Esophagus (tissue), 2 donors: ENCODE measurements around the gene KCNJ6. TPM values are rescaled to one million over a fixed set of nuclear protein-coding genes. Genes with fewer than 3 reads are reported as not detected.

Experiments used
- H3K27ac ChIP-seq, 2 donors: one replicate each; pipeline ENCODE4 v1.5.1; 2013; ENCODE audit warnings: low read depth in 2 of 2, mild to moderate bottlenecking in 2 of 2, inconsistent platforms in 1 of 2, low read length in 1 of 2, moderate library complexity in 1 of 2
- H3K27me3 ChIP-seq, 2 donors: one replicate each; pipeline ENCODE4 v1.6.1; 2013; ENCODE audit warnings: low read length in 2 of 2, control low read depth in 1 of 2, mild to moderate bottlenecking in 1 of 2; ENCODE audit not compliant: insufficient read depth in 2 of 2, control insufficient read depth in 1 of 2
- H3K36me3 ChIP-seq, 2 donors: one replicate each; pipeline ENCODE4 v1.6.1; 2013; ENCODE audit warnings: low read length in 1 of 2; ENCODE audit not compliant: control insufficient read depth in 2 of 2, insufficient read depth in 2 of 2
- H3K4me1 ChIP-seq, 2 donors: one replicate each; pipeline ENCODE4 v1.6.1; 2013; ENCODE audit warnings: low read length in 1 of 2; ENCODE audit not compliant: control insufficient read depth in 2 of 2, insufficient read depth in 2 of 2
- H3K4me3 ChIP-seq, 2 donors: one replicate each; pipeline ENCODE4 v1.5.1; 2013; ENCODE audit warnings: low read length in 2 of 2, mild to moderate bottlenecking in 2 of 2, low read depth in 1 of 2, moderate library complexity in 1 of 2
- H3K9me3 ChIP-seq, 2 donors: one replicate each; pipeline ENCODE4 v1.6.1; 2013; ENCODE audit warnings: mild to moderate bottlenecking in 2 of 2, low read depth in 1 of 2, low read length in 1 of 2, moderate library complexity in 1 of 2; ENCODE audit not compliant: control insufficient read depth in 2 of 2, insufficient read depth in 1 of 2
- WGBS, 2 donors: extraction: QIAGEN DNeasy Blood & Tissue Kit; methylation state at CpG; one replicate each; pipeline ENCODE4 v1.1.7; 2013; 5-methylcytosine and 5-hydroxymethylcytosine counted together
- polyA plus RNA-seq, 2 donors: library from polyadenylated mRNA; stranded (reverse); fragments of 200-250 nt; gene quantifications; one replicate each; pipeline ENCODE4 v1.2.3, GENCODE V29; 2013
- donor health status: healthy with polysubstance abuse.
- donor health status: Bipolar disorder and iron deficiency.

KCNJ6 gene
- polyA plus RNA-seq, 2 donors: under 0.01 TPM; not detected in 1

DNA sequence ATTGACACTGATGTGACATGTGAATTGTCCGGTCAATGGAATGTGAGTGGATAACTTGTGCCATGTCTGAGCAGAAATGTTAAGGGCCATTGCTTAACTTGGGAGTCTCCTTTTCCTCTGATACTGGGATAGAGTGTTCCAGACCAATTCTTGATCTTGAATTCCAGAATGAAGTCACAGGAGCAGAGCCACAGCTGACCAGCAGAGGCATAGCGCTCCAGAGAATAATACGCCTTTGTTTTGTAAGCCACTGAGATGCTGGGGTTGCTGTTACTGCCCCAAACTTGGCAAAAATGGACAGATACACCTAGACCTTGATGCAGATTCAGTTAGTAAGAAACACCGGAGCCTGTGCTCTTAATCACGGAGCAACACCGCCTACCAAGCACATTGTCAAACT, 6.3 kb downstream of the KCNJ6 start:
- no peaks in the 10 kb centered on the region for H3K9me3 ChIP-seq
- no peaks in the 10 kb centered on the region for H3K4me1 ChIP-seq
- H3K4me3 ChIP-seq: no peak overlapping the region
- 75 to 90% methylated on average over 6 of the region's 6 CpGs for WGBS, 2 donors
- H3K36me3 ChIP-seq: no peaks in the 10 kb centered on the region
- peaks cover 6 to 9% of the 10 kb centered on the region in 2 donors for H3K27me3 ChIP-seq
- H3K27ac ChIP-seq: no peak overlapping the region

DNA sequence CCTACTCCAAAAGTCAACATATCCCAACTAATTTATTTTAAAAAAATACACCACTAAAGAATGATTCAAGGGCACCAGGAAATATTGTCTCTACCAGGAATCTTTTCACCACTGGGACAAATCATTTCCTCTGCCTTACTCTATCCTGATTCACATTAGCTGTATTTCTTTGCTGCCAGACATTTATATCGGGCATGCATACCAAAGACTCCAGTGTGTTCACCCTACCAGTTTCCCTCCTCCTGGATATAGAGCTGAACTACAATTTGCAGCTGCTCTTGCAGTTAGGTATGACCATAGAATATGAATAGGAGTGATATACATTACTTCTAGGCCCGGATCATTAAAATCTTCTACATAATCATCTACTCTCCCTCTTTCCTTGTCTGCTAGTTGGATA, 7.6 kb downstream of the KCNJ6 start:
- Histone ChIP-seq H3K4me3 (no peak overlapping the region), H3K9me3 (no peaks in the 10 kb centered on the region), H3K36me3 (no peaks in the 10 kb centered on the region), H3K27ac (no peak overlapping the region), H3K27me3 (peaks cover 4 to 6% of the 10 kb centered on the region in 2 donors), H3K4me1 (no peaks in the 10 kb centered on the region)
- WGBS, 2 donors: 76 to 84% methylated on average over 2 of the region's 2 CpGs

DNA sequence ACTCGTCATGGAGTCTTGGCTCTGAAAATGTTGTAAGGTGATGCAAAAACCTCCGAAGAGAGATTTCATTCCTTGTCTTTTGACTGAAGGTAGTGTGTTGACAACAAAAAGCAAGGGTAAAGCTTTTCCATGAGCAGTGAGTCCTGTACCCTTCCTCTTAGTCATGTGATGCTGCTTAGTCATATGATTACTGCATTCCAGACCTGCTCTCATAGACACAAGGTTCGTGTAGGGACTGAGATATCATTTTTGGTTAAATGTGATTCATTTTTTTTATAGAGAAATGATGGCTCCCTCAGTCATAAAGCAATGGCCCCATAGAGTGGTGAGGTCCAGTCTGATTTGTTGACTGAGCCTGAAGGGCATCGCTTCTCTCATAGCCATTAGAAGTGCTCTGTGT, 9.2 kb downstream of the KCNJ6 start:
- Histone ChIP-seq H3K4me3 (no peak overlapping the region), H3K27me3 (peaks cover 0 to 3% of the 10 kb centered on the region in 2 donors), H3K9me3 (no peaks in the 10 kb centered on the region), H3K27ac (no peak overlapping the region), H3K36me3 (no peaks in the 10 kb centered on the region), H3K4me1 (no peaks in the 10 kb centered on the region)
- 66 to 68% methylated on average over 4 of the region's 4 CpGs for WGBS, 2 donors

DNA sequence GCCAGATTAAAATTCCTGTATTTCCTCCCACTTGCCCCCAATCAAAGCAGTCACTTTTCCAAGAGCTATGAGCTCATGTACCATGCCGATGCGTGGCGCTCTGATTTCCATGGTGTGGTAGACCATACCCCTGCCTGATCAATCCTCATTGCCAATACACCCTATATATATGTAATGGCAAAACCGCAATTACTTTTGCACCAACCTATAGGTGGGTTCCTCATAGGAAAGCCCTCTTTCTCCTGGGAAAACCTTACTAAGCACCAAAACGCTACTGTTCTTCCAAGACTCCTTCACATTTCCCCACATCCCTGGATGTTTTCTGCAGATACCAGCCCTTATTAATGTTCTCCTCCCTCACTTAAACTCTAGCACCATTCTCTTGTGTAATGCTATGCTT, 11.0 kb downstream of the KCNJ6 start:
- H3K4me1 ChIP-seq: no peaks in the 10 kb centered on the region
- H3K27me3 ChIP-seq: peaks cover 0 to 3% of the 10 kb centered on the region in 2 donors
- 91 to 93% methylated on average over 5 of the region's 5 CpGs for WGBS, 2 donors
- no peak overlapping the region for H3K27ac ChIP-seq
- no peaks in the 10 kb centered on the region for H3K9me3 ChIP-seq
- H3K36me3 ChIP-seq: no peaks in the 10 kb centered on the region
- no peak overlapping the region for H3K4me3 ChIP-seq

DNA sequence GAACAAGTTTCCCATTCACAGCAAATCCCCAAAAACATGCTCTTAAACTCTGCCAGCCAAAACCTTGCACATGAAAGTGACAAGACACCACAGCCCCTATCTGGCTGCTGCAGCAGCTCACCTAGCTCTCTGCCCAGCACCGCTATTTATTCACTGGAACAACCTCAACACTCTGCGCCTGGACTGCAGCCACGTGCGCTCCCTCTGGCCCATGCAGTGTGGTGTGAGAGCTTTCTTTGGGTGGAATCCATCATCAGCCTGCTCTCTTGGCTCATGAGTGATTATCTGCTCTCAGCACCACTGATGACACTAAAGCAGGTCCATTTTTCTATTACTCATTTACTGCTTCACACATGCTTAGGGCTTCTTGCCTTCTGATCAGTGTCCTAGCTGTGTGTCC, 11.4 kb downstream of the KCNJ6 start:
- H3K27me3 ChIP-seq: peaks cover 0 to 3% of the 10 kb centered on the region in 2 donors
- H3K27ac ChIP-seq: no peak overlapping the region
- 38 to 44% methylated on average over 4 of the region's 4 CpGs for whole genome bisulfite sequencing, 2 donors
- no peak overlapping the region for H3K4me3 ChIP-seq
- no peaks in the 10 kb centered on the region for H3K9me3 ChIP-seq
- no peaks in the 10 kb centered on the region for H3K4me1 ChIP-seq
- no peaks in the 10 kb centered on the region for H3K36me3 ChIP-seq

DNA sequence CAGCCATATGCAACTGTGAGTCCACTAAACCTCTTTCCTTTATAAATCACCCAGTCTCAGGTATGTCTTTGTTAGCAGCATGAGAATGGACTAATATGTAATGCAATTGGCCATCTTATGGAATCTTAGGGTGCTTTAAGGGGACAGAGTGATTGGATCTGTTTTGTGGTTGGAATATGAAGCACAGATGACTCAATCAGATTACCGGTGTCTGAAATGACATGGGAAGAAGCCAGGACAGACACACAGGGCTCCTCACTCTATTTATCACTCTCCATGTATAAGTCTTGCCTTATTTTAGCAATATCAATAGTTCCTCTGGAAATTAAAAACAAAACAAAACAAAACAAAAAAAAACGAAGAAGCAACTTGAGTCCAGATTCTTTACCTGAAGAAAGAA, 12.9 kb downstream of the KCNJ6 start:
- WGBS, 2 donors: 69 to 76% methylated on average over 2 of the region's 2 CpGs
- Histone ChIP-seq H3K27ac (no peak overlapping the region), H3K27me3 (no peaks in the 10 kb centered on the region), H3K9me3 (no peaks in the 10 kb centered on the region), H3K36me3 (no peaks in the 10 kb centered on the region), H3K4me3 (no peak overlapping the region), H3K4me1 (no peaks in the 10 kb centered on the region)

DNA sequence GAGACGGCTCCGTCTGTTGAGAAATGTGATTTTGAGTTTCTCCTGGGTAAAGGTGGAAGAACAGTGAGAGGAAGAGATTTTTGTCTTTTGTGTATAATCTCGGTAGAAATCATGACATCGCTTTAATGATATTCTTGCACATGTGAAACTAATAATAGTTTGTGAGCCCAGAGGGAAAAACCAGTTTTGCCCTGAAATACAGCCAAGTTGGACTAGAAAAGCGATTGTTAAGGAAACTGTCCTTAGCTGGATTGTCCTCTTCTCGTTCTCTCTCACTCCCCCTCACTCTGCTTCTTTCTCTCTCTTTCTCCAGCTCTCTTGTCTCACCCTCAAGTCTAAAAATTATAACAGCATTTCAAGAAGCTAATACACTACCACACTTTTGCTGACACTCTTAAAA, 17.1 kb downstream of the KCNJ6 start:
- Histone ChIP-seq H3K36me3 (no peaks in the 10 kb centered on the region), H3K27me3 (no peaks in the 10 kb centered on the region), H3K9me3 (no peaks in the 10 kb centered on the region), H3K27ac (no peak overlapping the region), H3K4me1 (peaks cover 0 to 4% of the 10 kb centered on the region in 2 donors), H3K4me3 (no peak overlapping the region)
- WGBS, 2 donors: 30 to 43% methylated on average over 6 of the region's 6 CpGs

DNA sequence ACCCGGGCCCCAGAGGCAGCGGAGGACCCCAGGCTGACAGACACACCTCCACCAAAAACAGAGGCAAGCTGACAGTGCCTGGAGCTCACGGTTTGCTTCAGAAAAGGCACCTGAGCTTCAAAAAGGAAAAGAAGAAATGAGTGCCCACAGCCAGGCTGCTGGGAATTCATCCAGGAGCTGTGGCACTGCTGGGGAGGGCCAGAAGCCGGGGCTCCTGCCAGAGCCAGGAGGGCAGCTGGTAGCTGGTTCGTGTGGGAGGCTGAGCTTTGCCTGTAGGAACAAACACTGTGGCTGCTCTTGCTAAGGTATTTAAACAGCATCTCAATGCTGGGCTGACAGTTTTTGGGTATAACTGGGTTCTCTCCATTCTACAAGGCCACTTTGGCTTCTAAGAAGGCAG, 19.5 kb downstream of the KCNJ6 start:
- no peaks in the 10 kb centered on the region for H3K36me3 ChIP-seq
- H3K9me3 ChIP-seq: no peaks in the 10 kb centered on the region
- peaks cover 0 to 4% of the 10 kb centered on the region in 2 donors for H3K4me1 ChIP-seq
- no peak overlapping the region for H3K4me3 ChIP-seq
- H3K27ac ChIP-seq: no peak overlapping the region
- H3K27me3 ChIP-seq: no peaks in the 10 kb centered on the region
- 47 to 55% methylated on average over 5 of the region's 5 CpGs for WGBS, 2 donors

DNA sequence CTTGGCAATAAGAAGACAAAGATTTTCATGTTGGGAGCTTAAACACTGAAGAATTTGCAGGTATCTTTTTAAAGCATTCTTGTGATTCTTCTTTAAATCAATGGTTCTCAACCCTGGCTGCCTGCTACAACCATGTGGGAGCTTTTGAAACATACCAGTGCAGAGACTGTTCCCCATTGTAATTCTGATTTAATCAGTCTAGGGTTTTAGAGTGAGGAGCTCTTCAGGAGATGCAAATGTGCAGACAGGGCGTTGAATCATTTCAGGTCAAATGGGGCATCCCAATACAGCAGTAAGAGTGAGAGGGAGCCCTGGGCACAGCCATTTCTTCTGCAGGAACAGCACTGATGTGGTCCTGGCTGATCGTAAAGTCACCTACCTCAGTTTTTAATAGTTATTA, 24.3 kb downstream of the KCNJ6 start:
- H3K27me3 ChIP-seq: no peaks in the 10 kb centered on the region
- H3K9me3 ChIP-seq: no peaks in the 10 kb centered on the region
- no peaks in the 10 kb centered on the region for H3K36me3 ChIP-seq
- no peak overlapping the region for H3K27ac ChIP-seq
- no peak overlapping the region for H3K4me3 ChIP-seq
- WGBS, 2 donors: 68 to 78% methylated on average over 2 of the region's 2 CpGs
- H3K4me1 ChIP-seq: peaks cover 0 to 4% of the 10 kb centered on the region in 2 donors

DNA sequence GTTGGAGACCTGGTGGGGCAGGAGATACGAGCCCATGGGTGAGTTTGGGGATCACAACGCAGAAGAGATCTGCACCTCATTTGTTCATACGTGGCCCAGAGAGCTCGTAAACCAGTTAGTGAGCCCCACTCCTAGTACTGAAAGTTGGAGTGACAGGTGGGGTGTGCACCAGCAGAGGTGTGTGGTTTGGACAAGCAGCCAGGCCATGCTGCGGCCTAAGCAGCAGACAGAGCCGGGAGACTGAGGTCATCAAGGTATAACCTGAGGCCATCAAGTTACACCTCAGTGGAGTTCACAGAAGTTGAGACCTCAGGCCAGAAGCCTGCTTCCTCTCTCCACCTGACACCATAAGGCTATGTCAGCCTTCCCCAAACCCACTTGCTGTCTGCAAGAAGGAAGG, 27.6 kb downstream of the KCNJ6 start:
- Histone ChIP-seq H3K36me3 (no peaks in the 10 kb centered on the region), H3K4me1 (no peaks in the 10 kb centered on the region), H3K4me3 (no peak overlapping the region), H3K27ac (no peak overlapping the region), H3K27me3 (no peaks in the 10 kb centered on the region), H3K9me3 (peaks cover 0 to 3% of the 10 kb centered on the region in 2 donors)
- WGBS, 2 donors: 86 to 95% methylated on average over 6 of the region's 6 CpGs
